GM12878 (cell line): ENCODE data around the gene CYP3A7. TPM values are rescaled to one million over a fixed set of nuclear protein-coding genes. Genes with fewer than 3 reads are reported as not detected.
A peak's percentile ranks its signal among the peaks of the same experiment; 100 is the strongest.
"Not testable (repeated sequence)": the region's sequence is repeated elsewhere in the genome, so short reads cannot be mapped to it uniquely, and the experiment has no call there.

Experiments used
- ATAC-seq: fragments of 200-7000 bp; cut with Tn5 transposase; 3 replicates; pipeline ENCODE4 v1.9.1; 2020; ENCODE audit warnings: mild to moderate bottlenecking, moderate library complexity
- BruUV-seq: library from RNA; stranded (reverse); fragments of 400-500 nt; replicated peaks from 2 replicates; lab custom pipeline; 2021; lab: Mats Ljungman, UMichigan
- CTCF ChIA-PET: fragments of 300-600 bp; sonication (Branson Sonifier 250); formaldehyde crosslinking; extraction: SDS; loops from one replicate; lab custom pipeline; 2021; ENCODE audit warnings: inconsistent platforms; lab: Yijun Ruan, JAX
- POLR2A ChIA-PET: fragments of 350-600 bp; formaldehyde crosslinking; extraction: SDS; loops from one replicate; lab custom pipeline; 2021; ENCODE audit warnings: inconsistent platforms; lab: Charles Lee
- RAD21 ChIA-PET: fragments of 300-600 bp; sonication (Branson Sonifier 250); formaldehyde crosslinking; loops from one replicate; lab custom pipeline; 2023; ENCODE audit warnings: antibody characterized with exemption; ENCODE audit not compliant: unreplicated experiment; lab: Charles Lee
- SMC1A ChIA-PET: fragments of 300-600 bp; sonication (Branson Sonifier 250); formaldehyde crosslinking; loops from one replicate; lab custom pipeline; 2023; ENCODE audit not compliant: unreplicated experiment, uncharacterized antibody; lab: Charles Lee
- DNase-seq: peaks from one replicate; pipeline ENCODE4 v3.0.0-alpha.2; 2011; ENCODE audit warnings: low read depth, low spot score
- FAIRE-seq: peaks from 3 replicates; lab custom pipeline; 2011; peaks lifted over from hg19 to GRCh38; lab: Jason Lieb, UNC
- H2AFZ ChIP-seq: 2 replicates; pipeline ENCODE4 v1.6.0; 2011; ENCODE audit warnings: low read depth, low read length, control low read depth; ENCODE audit not compliant: control insufficient read depth
- H3K27ac ChIP-seq: 2 replicates; pipeline ENCODE4 v1.5.1; 2011; ENCODE audit warnings: control low read depth; ENCODE audit not compliant: control insufficient read depth, insufficient read depth
- H3K27me3 ChIP-seq, 2 experiments: replicated peaks in 1 of 2; 2 replicates each; pipeline versions ENCODE4 v1.6.0 to v1.6.1; 2011; ENCODE audit warnings: low read length in 1 of 2; ENCODE audit not compliant: control insufficient read depth in 2 of 2, insufficient read depth in 2 of 2
- H3K36me3 ChIP-seq, 2 experiments: 2 replicates each; pipeline ENCODE4 v1.5.1; 2011; ENCODE audit warnings: low read length in 1 of 2; ENCODE audit not compliant: control insufficient read depth in 2 of 2, insufficient read depth in 2 of 2
- H3K4me1 ChIP-seq: 2 replicates; pipeline ENCODE4 v1.6.1; 2011; ENCODE audit warnings: mild to moderate bottlenecking, low read length, moderate library complexity, mixed read lengths; ENCODE audit not compliant: control insufficient read depth, insufficient read depth
- H3K4me2 ChIP-seq: 2 replicates; pipeline ENCODE4 v1.6.0; 2011; ENCODE audit warnings: control low read depth; ENCODE audit not compliant: control insufficient read depth, insufficient read depth
- H3K4me3 ChIP-seq: fragments of 200-600 bp; sonication (generic); 2 replicates; pipeline ENCODE4 v1.5.1; 2016
- H3K79me2 ChIP-seq: 2 replicates; pipeline ENCODE4 v1.6.0; 2011; ENCODE audit warnings: low read length; ENCODE audit not compliant: control insufficient read depth, insufficient read depth
- H3K9ac ChIP-seq: 2 replicates; pipeline ENCODE4 v1.8.0; 2011; ENCODE audit warnings: low read length, control low read depth, mixed read lengths; ENCODE audit not compliant: control insufficient read depth, insufficient read depth
- H3K9me3 ChIP-seq: replicated peaks from 3 replicates; pipeline ENCODE4 v1.5.1; 2011; ENCODE audit warnings: mild to moderate bottlenecking, low read length; ENCODE audit not compliant: control insufficient read depth, insufficient read depth
- H4K20me1 ChIP-seq: 2 replicates; pipeline ENCODE4 v1.6.0; 2011; ENCODE audit not compliant: control insufficient read depth, insufficient read depth
- NFYA ChIP-seq: IDR thresholded peaks from 2 replicates; pipeline ENCODE4 v1.6.1; 2011; ENCODE audit warnings: low read depth, mild to moderate bottlenecking, low read length, improper control_type of control experiment, borderline replicate concordance
- SMARCA5 ChIP-seq: fragments of 450-650 bp; IDR thresholded peaks from 2 replicates; pipeline ENCODE4 v1.6.1; 2017; ENCODE audit warnings: mild to moderate bottlenecking
- WGBS: methylation state at CpG from one replicate; pipeline ENCODE4 v1.1.6; 2016; ENCODE audit warnings: low lambda C conversion rate; ENCODE audit not compliant: insufficient replicate concordance, insufficient coverage; ENCODE audit errors: missing lambda C conversion rate; 5-methylcytosine and 5-hydroxymethylcytosine counted together
- in situ Hi-C: fragments of 300-500 bp; cut with MboI; formaldehyde crosslinking; loops from 9 replicates; pipeline ENCODE4 v1.14.3; 2018; ENCODE audit warnings: mixed read lengths
- intact Hi-C: fragments of 100-400 bp; cut with micrococcal nuclease; formaldehyde crosslinking; loops from one replicate; pipeline ENCODE4 v1.14.2; 2022; ENCODE audit not compliant: unreplicated experiment
- polyA plus RNA-seq, 11 experiments: library from polyadenylated mRNA; depleted of rRNA in 4 of 11; unstranded in 6 of 11; stranded (reverse) in 5 of 11; fragments of >200 nt; fragmentation: Nextera tagmentation in 4 of 11; fragmentation: Illumina TruSeq in 1 of 11; extraction: Ambion mirVana in 4 of 11; extraction: Trizol in 1 of 11; gene quantifications; 1 replicate in 1 of 11; 2 replicates in 10 of 11; pipeline versions ENCODE4 v1.2.1 to v1.2.3, GENCODE V29; 2011 to 2016; ENCODE audit warnings: inconsistent platforms in 2 of 11, missing spikeins in 2 of 11, low read depth in 1 of 11
- total RNA-seq, 4 experiments: library from RNA; depleted of rRNA in 3 of 4; stranded (reverse); fragments of >200 nt in 3 of 4; fragmentation: Illumina TruSeq in 1 of 4; extraction: Trizol in 1 of 4; gene quantifications; 2 replicates each; pipeline versions ENCODE4 v1.2.1 to v1.2.3, GENCODE V29; 2013 to 2021

CYP3A7 gene
- total and polyA plus RNA-seq, 10 of the 15 experiments (the other 5 are each of a cell fraction or from before 2014, with no cell fraction given): 0.05 to 0.11 (median 0.06) TPM; not detected in 7

GRCh38 chr7:99737726-99738125 lies 2.7 kb upstream of the CYP3A7 start:
- no peaks in the 10 kb centered on the region for H3K4me1 ChIP-seq
- RAD21 ChIA-PET: no interaction called here
- no peak overlapping the region for H3K9ac ChIP-seq
- no peaks in the 10 kb centered on the region for H4K20me1 ChIP-seq
- intact Hi-C loops (no loop called here), in situ Hi-C loops (no loop called here)
- H2AFZ ChIP-seq: no peak overlapping the region
- no peaks in the 10 kb centered on the region; the same call in 2 of the 3 replicates for H3K9me3 ChIP-seq
- no peaks in the 10 kb centered on the region for H3K36me3 ChIP-seq
- TF ChIP-seq SMARCA5 (no peak), NFYA (no peak)
- H3K27ac ChIP-seq: no peak overlapping the region
- no TSS peak for BruUV-seq
- no peak overlapping the region for H3K4me3 ChIP-seq
- no peaks in the 10 kb centered on the region for H3K27me3 ChIP-seq
- WGBS: 42% methylated on average over 1 of the region's 1 CpG
- peak; percentile 28; the same call in 1 of the 3 replicates for ATAC-seq
- FAIRE-seq: no peak
- POLR2A ChIA-PET: no interaction called here
- CTCF ChIA-PET: no interaction called here
- H3K4me2 ChIP-seq: no peak overlapping the region
- DNase-seq: no peak
- SMC1A ChIA-PET: interaction anchor here (0.7 kb wide), 1 partner anchor 30 kb away, joined by 3 read pairs; no protein-coding TSS in a partner anchor
- H3K79me2 ChIP-seq: no peaks in the 10 kb centered on the region

GRCh38 chr7:99736667-99737066 lies 1.7 kb upstream of the CYP3A7 start:
- CTCF ChIA-PET, H3K79me2 ChIP-seq, H2AFZ ChIP-seq, H3K4me2 ChIP-seq, H3K36me3 ChIP-seq, SMC1A ChIA-PET, FAIRE-seq, H3K9ac ChIP-seq, H3K4me3 ChIP-seq, H3K27ac ChIP-seq, BruUV-seq, DNase-seq, H4K20me1 ChIP-seq, RAD21 ChIA-PET, H3K9me3 ChIP-seq, intact Hi-C loops, ATAC-seq, in situ Hi-C loops, H3K27me3 ChIP-seq, H3K4me1 ChIP-seq, POLR2A ChIA-PET: not testable (repeated sequence)
- 72% methylated on average over 4 of the region's 4 CpGs for WGBS
